ENCODE measurements around the gene EREG.
A peak's percentile ranks its signal among the peaks of the same experiment; 100 is the strongest.

The EREG gene

DNA sequence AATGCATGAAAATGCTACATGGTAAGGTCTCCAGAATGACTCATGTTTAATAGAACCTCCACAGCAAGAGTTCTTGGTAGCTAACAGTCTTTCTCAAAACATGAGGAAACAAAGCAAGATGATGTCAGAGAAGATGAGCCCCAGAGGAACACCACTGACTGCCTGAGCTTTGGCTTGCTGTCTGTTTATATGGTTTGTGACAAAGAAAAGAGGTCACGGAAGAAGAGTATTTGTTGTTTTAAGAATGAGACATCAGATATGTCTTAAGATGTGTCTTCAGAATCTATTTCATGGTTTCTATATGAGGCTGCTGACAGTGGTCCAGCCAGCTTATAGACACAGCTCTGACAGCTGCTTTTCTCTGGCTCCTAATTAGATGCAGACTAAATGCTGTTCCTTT, 61.2 kb downstream of the EREG start:
- peak; percentile 91 for DNase-seq (ENCODE audit: low read depth)

DNA sequence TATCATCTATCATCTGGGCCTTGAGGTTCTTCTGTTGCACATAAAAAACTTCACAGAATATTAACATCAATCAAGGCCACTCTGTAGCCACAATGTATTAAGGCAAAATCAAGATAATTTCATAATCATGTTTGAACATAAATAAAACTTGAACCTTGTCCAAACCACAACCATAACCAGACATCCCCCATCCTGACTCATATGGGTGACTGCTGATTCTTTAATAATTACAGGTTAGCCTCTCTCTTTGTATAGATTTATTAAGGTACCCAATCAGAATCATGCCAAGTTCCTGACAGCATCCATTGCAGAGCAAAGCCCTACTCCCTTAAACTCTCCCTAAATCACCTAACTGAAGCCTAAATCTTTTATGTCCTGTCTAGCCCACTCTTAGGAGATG, 63.3 kb downstream of the EREG start:
- DNase-seq (ENCODE audit: low read depth) = no peak

DNA sequence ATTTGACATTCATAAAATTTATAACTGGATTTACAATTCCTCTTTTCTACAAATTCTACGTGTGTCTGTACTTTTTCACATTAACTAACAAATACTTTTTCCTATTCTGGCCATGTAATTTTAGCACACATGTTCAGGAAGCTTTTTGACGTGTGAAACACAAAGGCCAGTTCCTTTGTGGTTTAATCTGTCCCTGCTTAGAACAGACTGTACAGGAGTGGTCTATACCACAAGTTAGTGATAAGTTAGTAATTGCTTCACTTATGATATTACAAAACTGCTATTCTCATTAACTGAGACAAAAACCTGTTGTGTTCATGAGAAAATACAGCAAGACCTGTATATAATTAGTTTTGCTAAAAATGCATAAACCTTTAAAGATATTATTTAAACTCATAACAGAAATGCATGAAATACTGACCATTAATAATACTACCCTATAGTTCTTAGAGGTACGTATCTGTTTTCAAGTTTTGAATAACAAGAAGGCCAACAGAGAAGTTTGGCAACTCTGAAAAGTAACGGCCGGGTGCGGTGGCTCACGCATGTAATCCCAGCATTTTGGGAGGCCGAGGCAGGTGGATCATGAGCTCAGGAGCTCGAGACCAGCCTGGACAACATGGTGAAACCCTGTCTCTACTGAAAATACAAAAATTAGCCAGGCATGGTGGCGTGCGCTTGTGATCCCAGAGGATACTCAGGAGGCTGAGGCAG, 66.3 kb downstream of the EREG start:
- no peak for DNase-seq (ENCODE audit: low read depth)

DNA sequence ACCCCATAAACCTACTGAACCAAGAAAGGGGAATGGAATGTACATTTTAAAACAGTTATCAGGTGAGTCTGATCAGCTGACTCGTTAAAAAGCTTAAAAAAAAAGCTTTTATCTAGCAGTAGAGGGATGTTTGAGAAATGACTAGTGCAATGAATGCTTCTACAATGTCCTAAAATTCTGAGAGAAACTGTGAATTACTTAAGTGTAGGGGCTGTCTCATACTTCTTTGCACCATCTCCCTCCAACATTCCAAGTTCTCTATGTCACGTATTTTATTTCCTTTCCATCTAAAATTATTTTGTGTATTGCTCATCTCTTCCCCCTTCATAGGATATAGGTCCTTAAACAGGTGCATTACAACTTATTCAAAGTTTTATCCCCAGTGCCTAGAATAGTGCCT, 68.1 kb downstream of the EREG start:
- peak; percentile 65 for DNase-seq (ENCODE audit: low read depth)

DNA sequence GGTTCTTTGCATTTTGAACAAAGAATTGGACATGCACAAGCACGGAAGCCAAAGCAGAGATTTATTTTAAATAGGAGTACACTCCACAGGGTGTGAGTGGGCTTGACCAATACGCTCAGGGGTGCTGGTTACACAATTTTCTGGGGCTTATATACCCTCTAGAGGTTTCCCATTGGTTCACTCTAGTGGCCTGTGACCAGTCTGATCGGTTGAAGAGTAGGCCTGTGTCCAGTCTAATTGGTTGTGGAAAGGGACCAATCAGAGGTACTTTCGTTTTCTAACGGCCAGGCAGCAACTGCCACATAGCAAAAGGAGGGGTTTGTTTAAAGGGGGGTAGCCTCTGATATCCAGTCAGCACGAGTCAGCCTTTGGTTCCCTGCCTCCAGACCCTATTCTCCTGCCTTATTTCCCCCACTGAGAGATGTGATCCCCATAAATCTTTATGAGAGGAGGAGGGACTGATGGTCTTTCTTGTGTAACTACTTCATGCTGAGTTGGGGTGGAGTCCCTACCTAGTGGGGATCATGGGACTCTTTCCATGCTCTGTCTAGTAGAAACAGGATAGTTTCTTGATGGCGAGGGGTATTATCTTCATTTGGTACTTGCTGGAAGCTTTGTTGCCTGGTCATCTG, 68.7 kb downstream of the EREG start:
- peak; percentile 18 for DNase-seq (ENCODE audit: low read depth)

DNA sequence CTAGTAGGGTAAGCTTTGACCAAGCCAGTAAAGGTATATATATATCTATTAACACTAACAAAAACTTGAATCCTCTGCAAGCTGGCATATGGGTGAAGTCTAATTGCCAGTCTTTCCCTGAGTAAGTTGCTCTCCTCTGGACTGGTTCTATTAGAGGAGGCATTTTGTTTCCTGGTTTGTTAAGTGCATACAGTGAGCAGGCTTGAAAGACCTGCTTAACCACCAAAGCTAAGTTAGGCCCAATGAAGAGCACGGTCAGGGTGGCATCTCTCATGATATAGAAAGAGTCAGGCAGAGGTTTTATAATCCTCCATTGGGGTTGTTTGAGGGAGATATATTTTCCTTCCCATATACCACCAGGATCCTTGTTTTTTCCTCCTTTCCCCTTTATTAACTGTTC, 70.4 kb downstream of the EREG start:
- no peak for DNase-seq (ENCODE audit: low read depth)

DNA sequence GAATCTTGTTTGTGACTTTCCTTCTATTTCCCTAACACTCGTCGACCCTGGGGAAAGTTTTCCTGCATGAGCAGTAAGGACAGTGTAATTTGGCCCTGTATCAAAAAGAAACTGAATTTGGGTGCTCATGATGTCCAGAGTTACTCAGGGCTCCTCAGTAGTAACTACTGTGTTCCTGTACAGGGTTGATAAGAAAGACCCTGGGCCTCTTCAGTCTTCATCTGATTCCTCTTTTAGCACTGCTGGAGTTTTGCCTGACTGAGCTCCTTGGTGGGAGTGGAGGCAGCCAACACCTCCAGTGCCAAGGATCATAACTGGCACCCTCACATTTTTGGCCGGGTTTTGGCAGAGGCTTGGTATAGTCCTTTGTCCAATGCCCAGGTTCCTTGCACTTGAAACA, 72.9 kb downstream of the EREG start:
- no peak for DNase-seq (ENCODE audit: low read depth)
